CD4-positive, alpha-beta T cell treated with Interleukin-10 for 1 hour (primary cell): Measurements from ENCODE around the gene DERA.
"Not testable (repeated sequence)": the region's sequence is repeated elsewhere in the genome, so short reads cannot be mapped to it uniquely, and the experiment has no call there.

Experiments used
- DNase-seq: peaks from one replicate; pipeline ENCODE4 v3.0.0-alpha.2; 2020

DERA gene

GRCh38 chr12:15910468-15910863 is 666 bp upstream of the DERA start:
- no peak for DNase-seq

- DNase-seq, result not testable (repeated sequence)
These were observed 799 bp downstream of the DERA start for GRCh38 chr12:15911931-15912330.

- not testable (repeated sequence) for DNase-seq
These were observed 3.0 kb downstream of the DERA start for GRCh38 chr12:15914131-15914530.

GRCh38 chr12:15918066-15918465 is 6.9 kb downstream of the DERA start:
- DNase-seq, result no peak

- DNase-seq, result no peak
These were observed 8.3 kb downstream of the DERA start for GRCh38 chr12:15919418-15919817.

GRCh38 chr12:15924956-15925355 is 13.8 kb downstream of the DERA start:
- DNase-seq, result no peak

GRCh38 chr12:15928346-15928745 is 17.2 kb downstream of the DERA start:
- DNase-seq, result no peak

- no peak for DNase-seq
These were observed 17.9 kb downstream of the DERA start for GRCh38 chr12:15928870-15929571.

- no peak for DNase-seq
These were observed 20.5 kb downstream of the DERA start for GRCh38 chr12:15931590-15932053.

GRCh38 chr12:15932327-15932726 is 21.2 kb downstream of the DERA start:
- no peak for DNase-seq

GRCh38 chr12:15932971-15933370 is 21.8 kb downstream of the DERA start:
- no peak for DNase-seq

- no peak for DNase-seq
These were observed 22.6 kb downstream of the DERA start for GRCh38 chr12:15933751-15934150.

- DNase-seq, result no peak
These were observed 25.6 kb downstream of the DERA start for GRCh38 chr12:15936751-15937150.

- DNase-seq, result no peak
These were observed 26.8 kb downstream of the DERA start for GRCh38 chr12:15937902-15938301.

GRCh38 chr12:15939111-15939510 is 28.0 kb downstream of the DERA start:
- DNase-seq, result no peak

GRCh38 chr12:15942475-15942874 is 31.3 kb downstream of the DERA start:
- DNase-seq, result no peak

- DNase-seq, result not testable (repeated sequence)
These were observed 32.4 kb downstream of the DERA start for GRCh38 chr12:15943519-15943918.

GRCh38 chr12:15948461-15948860 is 37.3 kb downstream of the DERA start:
- DNase-seq, result not testable (repeated sequence)

GRCh38 chr12:15955281-15955680 is 44.1 kb downstream of the DERA start:
- DNase-seq, result no peak

GRCh38 chr12:15956010-15956409 is 44.9 kb downstream of the DERA start:
- no peak for DNase-seq

GRCh38 chr12:15956413-15957185 is 45.5 kb downstream of the DERA start:
- no peak for DNase-seq

- no peak for DNase-seq
These were observed 51.6 kb downstream of the DERA start for GRCh38 chr12:15962760-15963159.

GRCh38 chr12:15963271-15963670 is 52.1 kb downstream of the DERA start:
- DNase-seq, result no peak

GRCh38 chr12:15966426-15966825 is 55.3 kb downstream of the DERA start:
- no peak for DNase-seq
